GM12878 (cell line): Measurements from ENCODE around the gene HTR2B. TPM values are rescaled to one million over a fixed set of nuclear protein-coding genes. Genes with fewer than 3 reads are reported as not detected.

Experiments used
- ATAC-seq: fragments of 200-7000 bp; cut with Tn5 transposase; 3 replicates; pipeline ENCODE4 v1.9.1; 2020; ENCODE audit warnings: mild to moderate bottlenecking, moderate library complexity
- BruUV-seq: library from RNA; stranded (reverse); fragments of 400-500 nt; replicated peaks from 2 replicates; lab custom pipeline; 2021; lab: Mats Ljungman, UMichigan
- CTCF ChIA-PET: fragments of 300-600 bp; sonication (Branson Sonifier 250); formaldehyde crosslinking; extraction: SDS; loops from one replicate; lab custom pipeline; 2021; ENCODE audit warnings: inconsistent platforms; lab: Yijun Ruan, JAX
- POLR2A ChIA-PET: fragments of 350-600 bp; formaldehyde crosslinking; extraction: SDS; loops from one replicate; lab custom pipeline; 2021; ENCODE audit warnings: inconsistent platforms; lab: Charles Lee
- RAD21 ChIA-PET: fragments of 300-600 bp; sonication (Branson Sonifier 250); formaldehyde crosslinking; loops from one replicate; lab custom pipeline; 2023; ENCODE audit warnings: antibody characterized with exemption; ENCODE audit not compliant: unreplicated experiment; lab: Charles Lee
- SMC1A ChIA-PET: fragments of 300-600 bp; sonication (Branson Sonifier 250); formaldehyde crosslinking; loops from one replicate; lab custom pipeline; 2023; ENCODE audit not compliant: unreplicated experiment, uncharacterized antibody; lab: Charles Lee
- DNase-seq: peaks from one replicate; pipeline ENCODE4 v3.0.0-alpha.2; 2011; ENCODE audit warnings: low read depth, low spot score
- FAIRE-seq: peaks from 3 replicates; lab custom pipeline; 2011; peaks lifted over from hg19 to GRCh38; lab: Jason Lieb, UNC
- H2AFZ ChIP-seq: 2 replicates; pipeline ENCODE4 v1.6.0; 2011; ENCODE audit warnings: low read depth, low read length, control low read depth; ENCODE audit not compliant: control insufficient read depth
- H3K27ac ChIP-seq: 2 replicates; pipeline ENCODE4 v1.5.1; 2011; ENCODE audit warnings: control low read depth; ENCODE audit not compliant: control insufficient read depth, insufficient read depth
- H3K27me3 ChIP-seq, 2 experiments: replicated peaks in 1 of 2; 2 replicates each; pipeline versions ENCODE4 v1.6.0 to v1.6.1; 2011; ENCODE audit warnings: low read length in 1 of 2; ENCODE audit not compliant: control insufficient read depth in 2 of 2, insufficient read depth in 2 of 2
- H3K36me3 ChIP-seq, 2 experiments: 2 replicates each; pipeline ENCODE4 v1.5.1; 2011; ENCODE audit warnings: low read length in 1 of 2; ENCODE audit not compliant: control insufficient read depth in 2 of 2, insufficient read depth in 2 of 2
- H3K4me1 ChIP-seq: 2 replicates; pipeline ENCODE4 v1.6.1; 2011; ENCODE audit warnings: mild to moderate bottlenecking, low read length, moderate library complexity, mixed read lengths; ENCODE audit not compliant: control insufficient read depth, insufficient read depth
- H3K4me2 ChIP-seq: 2 replicates; pipeline ENCODE4 v1.6.0; 2011; ENCODE audit warnings: control low read depth; ENCODE audit not compliant: control insufficient read depth, insufficient read depth
- H3K4me3 ChIP-seq: fragments of 200-600 bp; sonication (generic); 2 replicates; pipeline ENCODE4 v1.5.1; 2016
- H3K79me2 ChIP-seq: 2 replicates; pipeline ENCODE4 v1.6.0; 2011; ENCODE audit warnings: low read length; ENCODE audit not compliant: control insufficient read depth, insufficient read depth
- H3K9ac ChIP-seq: 2 replicates; pipeline ENCODE4 v1.8.0; 2011; ENCODE audit warnings: low read length, control low read depth, mixed read lengths; ENCODE audit not compliant: control insufficient read depth, insufficient read depth
- H3K9me3 ChIP-seq: replicated peaks from 3 replicates; pipeline ENCODE4 v1.5.1; 2011; ENCODE audit warnings: mild to moderate bottlenecking, low read length; ENCODE audit not compliant: control insufficient read depth, insufficient read depth
- H4K20me1 ChIP-seq: 2 replicates; pipeline ENCODE4 v1.6.0; 2011; ENCODE audit not compliant: control insufficient read depth, insufficient read depth
- ATF7 ChIP-seq: fragments of 450-650 bp; IDR thresholded peaks from 2 replicates; pipeline ENCODE4 v1.6.1; 2016; ENCODE audit warnings: low read depth, mild to moderate bottlenecking
- CBX5 ChIP-seq: sonication (generic); IDR thresholded peaks from 2 replicates; pipeline ENCODE4 v1.6.1; 2016; ENCODE audit warnings: low read depth, moderate library complexity, mild to moderate bottlenecking, inconsistent platforms
- EGR1 ChIP-seq, 2 experiments: IDR thresholded peaks; 1 replicate in 1 of 2; 2 replicates in 1 of 2; pipeline ENCODE4 v1.6.1; 2011 to 2012; ENCODE audit warnings: low read depth in 2 of 2, low read length in 2 of 2, borderline replicate concordance in 1 of 2, mild to moderate bottlenecking in 1 of 2, moderate library complexity in 1 of 2
- EZH2 ChIP-seq: IDR thresholded peaks from 2 replicates; pipeline ENCODE4 v1.6.1; 2012; ENCODE audit warnings: low read depth, mild to moderate bottlenecking, control low read depth, inconsistent platforms, low read length, borderline replicate concordance; ENCODE audit not compliant: control insufficient read depth
- FOXK2 ChIP-seq: fragments of 450-650 bp; IDR thresholded peaks from 2 replicates; pipeline ENCODE4 v1.6.1; 2017; ENCODE audit warnings: mild to moderate bottlenecking, moderate library complexity
- NBN ChIP-seq: fragments of 450-650 bp; IDR thresholded peaks from 2 replicates; pipeline ENCODE4 v1.6.1; 2016
- RB1 ChIP-seq: fragments of 450-650 bp; formaldehyde crosslinking; IDR thresholded peaks from 2 replicates; pipeline ENCODE4 v1.6.1; 2017; ENCODE audit warnings: mild to moderate bottlenecking, borderline replicate concordance
- SMC3 ChIP-seq: IDR thresholded peaks from 2 replicates; pipeline ENCODE4 v1.6.1; 2011; ENCODE audit warnings: low read length, improper control_type of control experiment, borderline replicate concordance
- WRNIP1 ChIP-seq: IDR thresholded peaks from 2 replicates; pipeline ENCODE4 v1.6.1; 2011; ENCODE audit warnings: low read depth, low read length, improper control_type of control experiment, borderline replicate concordance
- ZBTB4 ChIP-seq: fragments of 450-650 bp; formaldehyde crosslinking; IDR thresholded peaks from 2 replicates; pipeline ENCODE4 v1.4.0; 2022; ENCODE audit warnings: mild to moderate bottlenecking, moderate library complexity
- WGBS: methylation state at CpG from one replicate; pipeline ENCODE4 v1.1.6; 2016; ENCODE audit warnings: low lambda C conversion rate; ENCODE audit not compliant: insufficient replicate concordance, insufficient coverage; ENCODE audit errors: missing lambda C conversion rate; 5-methylcytosine and 5-hydroxymethylcytosine counted together
- in situ Hi-C: fragments of 300-500 bp; cut with MboI; formaldehyde crosslinking; loops from 9 replicates; pipeline ENCODE4 v1.14.3; 2018; ENCODE audit warnings: mixed read lengths
- intact Hi-C: fragments of 100-400 bp; cut with micrococcal nuclease; formaldehyde crosslinking; loops from one replicate; pipeline ENCODE4 v1.14.2; 2022; ENCODE audit not compliant: unreplicated experiment
- polyA plus RNA-seq, 11 experiments: library from polyadenylated mRNA; depleted of rRNA in 4 of 11; unstranded in 6 of 11; stranded (reverse) in 5 of 11; fragments of >200 nt; fragmentation: Nextera tagmentation in 4 of 11; fragmentation: Illumina TruSeq in 1 of 11; extraction: Ambion mirVana in 4 of 11; extraction: Trizol in 1 of 11; gene quantifications; 1 replicate in 1 of 11; 2 replicates in 10 of 11; pipeline versions ENCODE4 v1.2.1 to v1.2.3, GENCODE V29; 2011 to 2016; ENCODE audit warnings: inconsistent platforms in 2 of 11, missing spikeins in 2 of 11, low read depth in 1 of 11
- total RNA-seq, 4 experiments: library from RNA; depleted of rRNA in 3 of 4; stranded (reverse); fragments of >200 nt in 3 of 4; fragmentation: Illumina TruSeq in 1 of 4; extraction: Trizol in 1 of 4; gene quantifications; 2 replicates each; pipeline versions ENCODE4 v1.2.1 to v1.2.3, GENCODE V29; 2013 to 2021

HTR2B gene
- total and polyA plus RNA-seq, 10 of the 15 experiments (the other 5 are each of a cell fraction or from before 2014, with no cell fraction given): 0.03 to 1.2 (median 0.15) TPM

GRCh38 chr2:231104115-231104713 is 20.6 kb downstream of the HTR2B start (continued):
- TF ChIP-seq ATF7 (0 out of 2 replicates have a peak, but pooled peaks have one; percentile 33), CBX5 (no peak), FOXK2 (no peak), ZBTB4 (CRISPR knock-in tag) (no peak), NBN (no peak), EZH2 (no peak), SMC3 (peak; percentile 93)

- RAD21 ChIA-PET: interaction anchor here (1.1 to 4.5 kb wide), 5 partner anchors 77 to 304 kb away, joined by 3 to 47 read pairs (median 26); no protein-coding TSS in a partner anchor
- POLR2A ChIA-PET: no interaction called here
- intact Hi-C loops (loop anchor here (5.0 to 10.0 kb wide), 2 partner anchors 92 to 195 kb away; partner anchors contain the start of gene ARMC9), in situ Hi-C loops (no loop called here)
- Histone ChIP-seq H2AFZ (no peak overlapping the region), H3K9me3 (no peaks in the 10 kb centered on the region; the same call in 2 of the 3 replicates), H3K36me3 (peaks cover 0 to 5% of the 10 kb centered on the region in 2 experiments; a peak in 2 of 4 replicates), H3K4me1 (no peaks in the 10 kb centered on the region), H3K9ac (no peak overlapping the region), H3K27ac (no peak overlapping the region), H3K79me2 (peaks cover 2% of the 10 kb centered on the region), H3K4me3 (no peak overlapping the region), H4K20me1 (no peaks in the 10 kb centered on the region), H3K4me2 (no peak overlapping the region), H3K27me3 (no peaks in the 10 kb centered on the region)
- SMC1A ChIA-PET: interaction anchor here (0.6 to 4.5 kb wide), 18 partner anchors 9 to 1175 kb away, joined by 3 to 54 read pairs (median 4); no protein-coding TSS in a partner anchor
- DNase-seq (no peak), ATAC-seq (no peak), FAIRE-seq (no peak)
- WGBS: 71% methylated on average over 2 of the region's 2 CpGs
- CTCF ChIA-PET: interaction anchor here (1.1 to 7.6 kb wide), 17 partner anchors 8 to 352 kb away, joined by 3 to 114 read pairs (median 10); partner anchors contain the start of gene B3GNT7
- TF ChIP-seq WRNIP1 (no peak), EGR1 (IDR thresholded peaks at IDR 0.05; ENCODE audit: borderline replicate concordance in 1 of 2, low read depth in 2 of 2, low read length in 2 of 2) (no peak), RB1 (no peak)
- BruUV-seq: no TSS peak
Observed at GRCh38 chr2:231102772-231103171, 22.1 kb downstream of the HTR2B start.
